BLaER1 (cell line): ENCODE measurements around the gene ZNF503.

Source experiments
- H3K27ac ChIP-seq: shearing (Covaris generic); formaldehyde crosslinking; 2 replicates; pipeline ENCODE4 v1.8.1; 2022
- H3K27me3 ChIP-seq: shearing (Covaris generic); formaldehyde crosslinking; 2 replicates; pipeline ENCODE4 v1.8.1; 2022
- H3K36me3 ChIP-seq: shearing (Covaris generic); formaldehyde crosslinking; 2 replicates; pipeline ENCODE4 v1.8.1; 2022
- H3K4me1 ChIP-seq: shearing (Covaris generic); formaldehyde crosslinking; 2 replicates; pipeline ENCODE4 v1.8.1; 2022
- H3K4me2 ChIP-seq: shearing (Covaris generic); formaldehyde crosslinking; 2 replicates; pipeline ENCODE4 v1.8.1; 2022
- H3K4me3 ChIP-seq: shearing (Covaris generic); formaldehyde crosslinking; 2 replicates; pipeline ENCODE4 v1.8.1; 2022
- H3K9ac ChIP-seq: shearing (Covaris generic); formaldehyde crosslinking; 2 replicates; pipeline ENCODE4 v1.8.1; 2022
- H3K9me3 ChIP-seq: shearing (Covaris generic); formaldehyde crosslinking; 2 replicates; pipeline ENCODE4 v1.8.1; 2022
- H4K20me1 ChIP-seq: shearing (Covaris generic); formaldehyde crosslinking; 2 replicates; pipeline ENCODE4 v1.8.1; 2022
- Cebpa-rat ChIP-seq: shearing (Covaris generic); IDR thresholded peaks from 2 replicates; pipeline ENCODE4 v1.8.1; 2022

ZNF503 gene

DNA sequence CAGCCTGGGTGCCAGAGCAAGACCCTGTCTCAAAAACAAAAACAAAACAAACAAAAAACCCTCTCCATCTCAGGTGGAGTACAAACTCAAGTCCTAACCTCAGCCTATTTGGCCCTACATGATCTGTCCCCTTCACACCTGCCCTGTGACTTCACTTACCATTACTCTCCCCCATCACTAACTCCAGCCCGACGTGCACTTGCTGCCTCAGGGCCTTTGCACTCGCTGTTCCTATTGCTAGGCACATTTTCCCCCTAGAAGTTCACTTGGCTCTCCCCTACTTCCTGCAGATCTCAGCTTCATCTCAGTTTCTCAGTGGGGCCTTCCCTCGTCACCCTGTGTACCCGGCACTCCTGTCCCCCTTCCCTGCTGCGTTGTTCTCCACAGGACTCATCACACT is 21.3 kb upstream of the ZNF503 start:
- H3K9ac ChIP-seq = no peak overlapping the region
- no peaks in the 10 kb centered on the region for H4K20me1 ChIP-seq
- H3K4me1 ChIP-seq = no peaks in the 10 kb centered on the region
- H3K36me3 ChIP-seq = no peaks in the 10 kb centered on the region
- no peaks in the 10 kb centered on the region for H3K9me3 ChIP-seq
- H3K4me2 ChIP-seq = no peak overlapping the region
- H3K27me3 ChIP-seq = no peaks in the 10 kb centered on the region
- no peak for TF ChIP-seq Cebpa-rat
- no peak overlapping the region for H3K4me3 ChIP-seq
- no peak overlapping the region for H3K27ac ChIP-seq

DNA sequence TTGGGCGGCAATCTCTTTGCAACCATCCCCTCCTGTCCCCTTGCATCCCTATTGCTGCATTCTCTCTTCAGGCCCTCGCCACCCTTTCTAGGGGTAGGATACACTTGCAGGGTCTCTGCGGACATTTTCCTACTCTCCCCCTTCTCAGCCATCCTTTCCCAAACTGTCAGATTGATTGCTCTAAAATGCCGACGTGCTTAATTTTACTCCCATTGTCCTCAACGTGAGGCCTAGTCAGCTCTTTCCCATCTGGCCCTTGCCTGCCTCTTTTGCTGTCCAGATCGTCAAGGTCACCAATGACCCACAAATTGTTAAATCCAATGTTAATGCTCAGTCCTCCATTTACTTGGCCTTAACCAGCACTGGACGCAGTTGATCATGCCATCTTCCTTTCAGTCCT is 17.1 kb upstream of the ZNF503 start:
- Histone ChIP-seq H3K9me3 (no peaks in the 10 kb centered on the region), H3K36me3 (no peaks in the 10 kb centered on the region), H3K27ac (no peak overlapping the region), H3K4me3 (no peak overlapping the region), H3K27me3 (no peaks in the 10 kb centered on the region), H3K4me1 (no peaks in the 10 kb centered on the region), H3K4me2 (no peak overlapping the region), H3K9ac (no peak overlapping the region), H4K20me1 (no peaks in the 10 kb centered on the region)
- no peak for TF ChIP-seq Cebpa-rat

- Histone ChIP-seq H3K4me3 (no peak overlapping the region), H3K9ac (no peak overlapping the region), H3K9me3 (no peaks in the 10 kb centered on the region), H3K4me1 (no peaks in the 10 kb centered on the region), H3K27ac (no peak overlapping the region), H3K27me3 (no peaks in the 10 kb centered on the region), H3K4me2 (no peak overlapping the region), H4K20me1 (no peaks in the 10 kb centered on the region), H3K36me3 (no peaks in the 10 kb centered on the region)
- no peak for TF ChIP-seq Cebpa-rat
Observed at GRCh38 chr10:75418293-75418692, 16.7 kb upstream of the ZNF503 start.

GRCh38 chr10:75417522-75417927 is 16.0 kb upstream of the ZNF503 start:
- Histone ChIP-seq H3K9me3 (no peaks in the 10 kb centered on the region), H3K27ac (no peak overlapping the region), H3K4me1 (no peaks in the 10 kb centered on the region), H3K4me2 (no peak overlapping the region), H3K36me3 (no peaks in the 10 kb centered on the region), H3K4me3 (no peak overlapping the region), H3K27me3 (no peaks in the 10 kb centered on the region), H4K20me1 (no peaks in the 10 kb centered on the region), H3K9ac (no peak overlapping the region)
- no peak for TF ChIP-seq Cebpa-rat

GRCh38 chr10:75414527-75414926 is 13.0 kb upstream of the ZNF503 start:
- Histone ChIP-seq H3K4me1 (no peaks in the 10 kb centered on the region), H3K9ac (no peak overlapping the region), H3K36me3 (no peaks in the 10 kb centered on the region), H3K27ac (no peak overlapping the region), H3K4me3 (no peak overlapping the region), H3K4me2 (no peak overlapping the region), H3K9me3 (0 out of 2 replicates have a peak, but pooled peaks cover 1% of the 10 kb centered on the region), H3K27me3 (peaks cover 16% of the 10 kb centered on the region), H4K20me1 (no peaks in the 10 kb centered on the region)
- no peak for TF ChIP-seq Cebpa-rat

GRCh38 chr10:75410132-75411005 is 8.8 kb upstream of the ZNF503 start:
- Histone ChIP-seq H3K27ac (no peak overlapping the region), H3K4me3 (no peak overlapping the region), H3K4me2 (no peak overlapping the region), H3K27me3 (peaks cover 58% of the 10 kb centered on the region), H4K20me1 (peaks cover 28% of the 10 kb centered on the region), H3K36me3 (no peaks in the 10 kb centered on the region), H3K9ac (no peak overlapping the region), H3K9me3 (peaks cover 37% of the 10 kb centered on the region), H3K4me1 (no peaks in the 10 kb centered on the region)
- no peak for TF ChIP-seq Cebpa-rat

DNA sequence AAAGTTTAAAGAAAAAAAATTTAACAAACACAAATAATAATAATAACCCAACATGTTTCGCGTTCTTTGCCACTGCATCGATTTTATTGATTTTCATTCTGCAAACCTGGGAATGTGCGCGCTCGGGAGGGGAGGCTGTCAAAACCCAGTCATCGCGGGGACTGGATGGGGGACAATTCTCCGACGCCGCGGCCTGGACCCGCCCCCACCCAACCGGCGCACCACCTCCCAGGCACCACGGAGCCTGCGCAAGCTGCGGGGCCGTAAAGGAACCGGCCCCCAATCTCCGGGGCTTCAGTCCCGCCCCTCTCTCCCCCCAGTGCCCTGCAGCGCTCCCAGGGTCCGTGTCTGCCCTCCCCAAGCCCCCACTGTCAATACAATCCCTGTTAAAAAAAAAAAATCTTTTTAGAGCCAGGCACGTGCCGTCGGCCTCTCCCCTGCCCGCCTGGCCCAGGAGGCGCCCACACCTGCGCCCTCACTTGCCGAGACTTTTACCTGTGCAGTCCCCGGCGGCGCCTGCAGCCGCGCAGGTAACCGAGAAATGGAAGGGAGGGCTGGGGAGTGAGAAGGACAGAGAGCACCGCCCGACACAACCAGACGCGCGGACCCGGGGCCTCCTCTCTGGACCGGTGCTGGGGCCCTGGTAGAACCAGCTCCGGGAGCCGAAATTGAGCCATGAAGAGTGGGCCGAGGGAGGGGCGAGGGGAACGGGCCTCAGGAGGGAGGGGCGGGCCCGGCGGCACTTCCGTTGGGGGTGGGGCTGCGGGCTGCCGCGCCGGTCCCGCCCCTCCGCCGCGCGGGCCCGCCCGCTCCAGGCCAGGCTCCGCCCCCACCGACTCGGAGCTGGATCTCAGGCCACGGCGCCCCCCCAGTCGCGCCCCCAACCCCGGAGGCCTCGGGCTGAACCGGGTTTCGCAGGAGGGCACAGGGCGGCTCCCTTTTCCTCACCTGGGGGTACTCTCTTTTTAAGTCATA is 7.6 kb upstream of the ZNF503 start:
- peak overlapping the region; percentile 68 for H3K4me3 ChIP-seq
- peaks cover 48% of the 10 kb centered on the region for H3K9me3 ChIP-seq
- peaks cover 3% of the 10 kb centered on the region; the same call in 1 of the 2 replicates for H3K4me1 ChIP-seq
- H3K27ac ChIP-seq = no peak overlapping the region
- peak overlapping the region; percentile 73 for H3K4me2 ChIP-seq
- H3K9ac ChIP-seq = no peak overlapping the region
- H3K27me3 ChIP-seq = peaks cover 70% of the 10 kb centered on the region
- H4K20me1 ChIP-seq = peaks cover 39% of the 10 kb centered on the region
- no peak for TF ChIP-seq Cebpa-rat
- no peaks in the 10 kb centered on the region for H3K36me3 ChIP-seq

DNA sequence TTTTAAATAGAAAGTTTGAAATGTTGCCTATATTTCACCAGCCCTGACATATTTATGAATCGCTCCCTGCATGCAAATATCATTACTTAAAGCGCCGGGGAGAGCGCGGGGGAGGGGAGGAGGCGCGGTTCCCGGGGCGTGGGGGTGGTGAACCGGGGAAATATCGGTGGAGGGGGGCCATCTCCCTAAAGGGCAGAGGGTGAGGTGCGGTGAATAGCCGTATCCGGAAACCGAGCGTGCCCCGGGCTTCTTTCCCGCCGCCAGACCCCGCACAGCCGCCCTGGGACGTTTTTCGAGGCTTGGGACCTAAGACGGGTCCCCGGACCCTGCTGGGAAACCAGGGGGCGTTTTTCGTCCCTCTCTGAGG is 6.9 kb upstream of the ZNF503 start:
- H3K9ac ChIP-seq = no peak overlapping the region
- H3K9me3 ChIP-seq = peaks cover 49% of the 10 kb centered on the region
- no peaks in the 10 kb centered on the region for H3K36me3 ChIP-seq
- H4K20me1 ChIP-seq = peaks cover 42% of the 10 kb centered on the region
- peak overlapping the region; percentile 68 for H3K4me3 ChIP-seq
- peak overlapping the region; percentile 73 for H3K4me2 ChIP-seq
- TF ChIP-seq Cebpa-rat = no peak
- H3K27me3 ChIP-seq = peaks cover 77% of the 10 kb centered on the region
- H3K4me1 ChIP-seq = peaks cover 10% of the 10 kb centered on the region
- no peak overlapping the region for H3K27ac ChIP-seq

DNA sequence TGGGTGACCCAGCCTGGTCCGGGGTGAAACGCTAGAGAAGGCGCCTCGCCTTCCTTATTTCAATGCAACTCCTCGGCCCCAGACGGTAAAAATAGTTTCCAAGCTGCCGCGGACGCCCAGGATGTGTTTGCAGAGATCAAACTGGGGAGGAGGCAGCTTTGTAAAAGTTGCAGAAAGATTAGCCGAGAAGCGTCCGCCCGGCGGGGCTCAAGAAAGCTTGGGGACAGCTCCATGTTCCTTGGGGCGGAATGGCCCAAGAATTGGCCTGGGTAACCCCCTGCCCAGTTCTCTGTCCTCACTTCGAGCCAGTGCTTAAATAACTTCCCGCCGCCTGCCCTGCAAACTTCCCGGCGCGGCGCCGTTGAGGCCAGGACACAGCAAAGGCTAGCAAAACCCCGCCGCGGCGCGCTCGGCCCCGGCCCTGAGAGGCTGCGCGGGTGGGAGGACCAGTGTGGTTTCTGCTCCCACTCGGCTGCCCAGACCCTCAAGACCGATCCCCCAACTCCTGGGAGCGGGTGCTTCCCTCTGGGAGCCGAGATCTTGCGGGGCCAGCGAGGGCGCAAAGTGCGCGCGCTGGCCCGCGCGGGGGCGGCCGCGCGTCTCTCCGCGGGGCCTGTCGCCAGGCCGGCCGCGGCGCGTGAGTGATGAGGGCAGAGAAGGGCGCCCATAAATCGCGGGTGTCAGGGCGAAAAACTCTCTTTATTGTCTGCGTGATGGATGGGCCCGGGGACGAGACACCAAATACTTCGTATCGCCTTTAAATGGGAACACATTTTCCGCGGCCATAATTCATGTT is 6.3 kb upstream of the ZNF503 start:
- Histone ChIP-seq H3K4me2 (no peak overlapping the region), H3K4me3 (peak overlapping the region; percentile 68; the same call in 1 of the 2 replicates), H3K27me3 (peaks cover 83% of the 10 kb centered on the region)

More for the DNA sequence above, 6.3 kb upstream of the ZNF503 start:
- H3K36me3 ChIP-seq = no peaks in the 10 kb centered on the region
- TF ChIP-seq Cebpa-rat = no peak
- peaks cover 42% of the 10 kb centered on the region for H4K20me1 ChIP-seq
- H3K4me1 ChIP-seq = peaks cover 16% of the 10 kb centered on the region
- H3K27ac ChIP-seq = no peak overlapping the region
- H3K9me3 ChIP-seq = peaks cover 49% of the 10 kb centered on the region
- H3K9ac ChIP-seq = no peak overlapping the region
